Mesodermal cell (in vitro differentiated cells): ENCODE data around the gene BMAL1.
A peak's percentile ranks its signal among the peaks of the same experiment; 100 is the strongest.
"Not testable (repeated sequence)": the region's sequence is repeated elsewhere in the genome, so short reads cannot be mapped to it uniquely, and the experiment has no call there.

Experiments used
- H3K27ac ChIP-seq: 2 replicates; pipeline ENCODE4 v1.7.0; 2013; ENCODE audit warnings: mild to moderate bottlenecking, low read depth, low read length, moderate library complexity; ENCODE audit not compliant: severe bottlenecking
- H3K36me3 ChIP-seq: 2 replicates; pipeline ENCODE4 v1.7.1; 2013; ENCODE audit warnings: mild to moderate bottlenecking, low read length, moderate library complexity; ENCODE audit not compliant: control insufficient read depth, insufficient read depth
- H3K4me1 ChIP-seq: one replicate; pipeline ENCODE4 v1.7.1; 2013; ENCODE audit warnings: mild to moderate bottlenecking, low read length; ENCODE audit not compliant: insufficient read depth, control insufficient read depth, poor library complexity, severe bottlenecking
- H3K4me3 ChIP-seq: 2 replicates; pipeline ENCODE4 v1.7.0; 2013; ENCODE audit warnings: low read length, control low read depth, mild to moderate bottlenecking; ENCODE audit not compliant: insufficient read depth, poor library complexity, severe bottlenecking; ENCODE audit errors: extremely low read depth
- H3K9me3 ChIP-seq: 2 replicates; pipeline ENCODE4 v1.7.1; 2013; ENCODE audit warnings: mild to moderate bottlenecking, low read length, moderate library complexity; ENCODE audit not compliant: control insufficient read depth
- WGBS, 2 experiments: methylation state at CpG; one replicate each; pipeline ENCODE4 v1.1.5; 2013; ENCODE audit warnings: missing lambda C conversion rate in 2 of 2; ENCODE audit not compliant: insufficient coverage in 2 of 2; 5-methylcytosine and 5-hydroxymethylcytosine counted together

The BMAL1 gene

DNA sequence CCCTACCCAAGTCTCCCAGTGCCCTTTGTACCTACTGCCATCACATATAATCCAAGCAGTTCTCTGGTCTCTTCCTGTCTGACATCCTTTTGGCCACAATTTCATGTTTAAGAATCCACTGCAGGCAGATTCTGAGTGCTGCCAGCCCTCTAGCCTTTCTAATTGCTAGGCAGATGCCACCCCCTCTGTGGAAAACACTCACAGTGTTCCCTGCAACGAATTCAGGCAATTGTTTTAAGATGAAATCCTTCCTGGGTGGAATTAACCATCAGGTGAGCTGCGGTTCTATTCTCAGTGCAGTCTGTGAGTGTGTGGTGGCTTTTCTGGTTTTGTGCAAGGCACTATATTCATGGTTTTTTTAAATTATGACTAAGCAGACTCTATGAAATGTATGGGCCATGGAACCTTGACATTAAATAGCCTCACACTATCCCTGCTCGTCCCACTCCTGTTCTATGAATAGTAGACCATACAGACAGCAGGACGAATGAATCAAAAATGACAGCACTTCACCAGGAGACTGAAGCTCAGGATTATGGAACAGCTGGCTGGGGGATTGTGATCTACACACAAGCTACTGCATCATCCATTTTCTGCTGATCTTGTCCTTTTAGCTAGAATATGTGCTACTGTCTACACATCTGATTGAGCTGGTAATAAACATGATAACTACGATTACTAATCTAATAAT is 29.8 kb upstream of the BMAL1 start:
- H3K4me1 ChIP-seq = peaks cover 3% of the 10 kb centered on the region
- 80 to 95% methylated on average over 1 to 3 of the region's 5 CpGs for WGBS, 2 experiments
- no peak overlapping the region for H3K4me3 ChIP-seq
- H3K27ac ChIP-seq = no peak overlapping the region
- no peaks in the 10 kb centered on the region for H3K36me3 ChIP-seq
- H3K9me3 ChIP-seq = no peaks in the 10 kb centered on the region

DNA sequence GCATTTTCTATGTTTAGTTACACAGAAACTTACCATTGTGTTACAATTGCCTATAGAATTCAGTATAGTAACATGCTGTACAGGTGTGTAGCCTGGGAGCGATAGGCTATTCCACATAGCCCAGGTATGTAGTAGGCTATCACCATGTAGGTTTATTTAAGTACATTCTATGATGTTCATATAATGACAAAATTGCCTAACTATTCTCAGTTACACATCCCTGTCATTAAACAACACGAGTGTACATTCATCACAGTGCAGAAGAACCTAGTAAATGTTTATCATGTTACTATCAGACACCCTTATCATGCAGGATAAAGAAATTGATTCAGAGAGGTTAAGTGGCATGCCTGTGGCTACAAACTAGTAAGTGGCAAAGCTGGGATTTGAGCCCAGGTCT is 28.4 kb upstream of the BMAL1 start:
- no peak overlapping the region for H3K27ac ChIP-seq
- WGBS, 2 experiments = no CpG with 5 or more reads among the region's 2 CpGs
- no peaks in the 10 kb centered on the region for H3K36me3 ChIP-seq
- H3K4me3 ChIP-seq = no peak overlapping the region
- peaks cover 3% of the 10 kb centered on the region for H3K4me1 ChIP-seq
- no peaks in the 10 kb centered on the region for H3K9me3 ChIP-seq

DNA sequence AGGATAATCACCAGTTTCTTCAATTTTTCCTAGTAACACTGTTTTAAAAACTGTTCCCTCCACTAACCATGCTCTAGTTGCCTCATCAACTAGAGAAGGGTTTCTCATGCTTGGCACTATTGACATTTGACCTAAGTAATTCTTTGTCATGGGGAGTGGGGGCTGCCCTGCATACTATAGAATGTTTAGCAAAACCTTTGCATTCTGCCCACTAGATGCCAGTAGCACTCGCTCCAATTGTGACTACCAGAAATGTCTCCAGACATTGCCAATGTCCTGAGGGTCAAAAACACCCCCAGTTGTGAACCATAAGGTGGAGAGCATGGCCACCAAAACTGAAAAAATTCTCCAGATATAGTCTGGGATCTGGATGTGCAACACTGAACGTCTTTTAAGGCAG is 27.6 kb upstream of the BMAL1 start:
- H3K4me3 ChIP-seq = no peak overlapping the region
- 50 to 55% methylated on average over 2 of the region's 2 CpGs for WGBS, 2 experiments
- no peaks in the 10 kb centered on the region for H3K9me3 ChIP-seq
- H3K4me1 ChIP-seq = peaks cover 3% of the 10 kb centered on the region
- H3K27ac ChIP-seq = no peak overlapping the region
- H3K36me3 ChIP-seq = no peaks in the 10 kb centered on the region

DNA sequence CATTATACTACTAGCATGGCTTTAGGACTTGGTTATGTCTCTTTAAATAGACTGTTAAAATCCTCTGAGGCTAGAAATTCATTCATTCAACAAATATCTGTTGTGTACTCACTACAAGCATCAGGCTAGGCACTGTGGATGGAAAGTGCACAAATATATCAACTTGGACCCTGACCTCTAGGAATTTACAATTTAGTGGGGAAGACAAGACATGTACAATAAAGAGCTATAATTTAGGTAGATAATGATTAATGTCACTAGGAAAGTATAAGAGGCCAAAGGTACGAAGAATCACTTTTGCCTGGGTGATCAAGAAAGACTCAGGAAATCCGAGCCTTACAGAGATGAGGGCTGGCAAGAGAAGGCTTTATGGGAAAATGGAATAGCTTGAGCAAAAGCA is 25.6 kb upstream of the BMAL1 start:
- 80 to 94% methylated on average over 2 of the region's 2 CpGs for WGBS, 2 experiments

DNA sequence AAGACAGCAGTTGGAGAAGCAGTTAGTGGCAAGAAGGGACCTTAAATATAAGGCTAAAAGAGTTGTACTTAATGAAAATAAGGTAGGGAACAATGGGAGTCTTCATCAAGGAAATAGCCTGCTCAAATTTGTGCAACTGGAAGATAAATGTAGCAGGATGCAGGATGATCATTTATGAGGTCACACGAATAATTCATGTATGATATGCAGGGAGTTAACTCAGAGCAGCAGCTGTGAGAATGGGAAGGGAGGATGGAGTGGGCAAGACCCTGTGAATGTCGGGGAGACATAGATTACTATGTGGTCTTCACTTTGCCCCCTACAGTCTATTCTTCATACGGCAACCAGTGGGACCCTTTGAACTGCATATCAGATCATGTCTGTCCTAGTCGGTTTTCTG is 25.2 kb upstream of the BMAL1 start:
- Histone ChIP-seq H3K27ac (no peak overlapping the region), H3K4me1 (peaks cover 3% of the 10 kb centered on the region), H3K9me3 (no peaks in the 10 kb centered on the region), H3K4me3 (no peak overlapping the region), H3K36me3 (no peaks in the 10 kb centered on the region)
- WGBS, 2 experiments = 77 to 90% methylated on average over 1 to 2 of the region's 4 CpGs

More for the DNA sequence above, 25.6 kb upstream of the BMAL1 start:
- Histone ChIP-seq H3K9me3 (no peaks in the 10 kb centered on the region), H3K4me3 (no peak overlapping the region), H3K36me3 (no peaks in the 10 kb centered on the region), H3K27ac (no peak overlapping the region), H3K4me1 (peaks cover 3% of the 10 kb centered on the region)

DNA sequence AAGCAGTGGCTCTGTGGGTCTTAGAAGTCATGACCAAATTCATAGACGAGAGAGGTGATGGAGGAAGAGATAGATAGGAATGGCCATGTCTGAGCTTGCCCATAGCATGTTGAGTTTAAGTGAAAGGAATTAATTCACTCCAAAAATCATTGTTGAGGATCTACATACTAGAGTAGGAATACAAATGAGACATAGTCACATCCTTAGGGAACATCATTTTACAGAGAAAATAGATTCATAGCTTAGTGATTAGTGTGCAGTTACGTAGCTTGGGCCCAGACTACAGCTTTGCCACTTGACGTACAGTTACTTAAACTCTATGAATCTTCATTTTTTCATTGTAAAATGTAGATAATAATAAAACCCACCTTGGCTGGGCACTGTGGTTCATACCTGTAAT is 21.4 kb upstream of the BMAL1 start:
- Histone ChIP-seq H3K27ac (no peak overlapping the region), H3K36me3 (no peaks in the 10 kb centered on the region), H3K4me1 (peaks cover 21% of the 10 kb centered on the region), H3K9me3 (no peaks in the 10 kb centered on the region), H3K4me3 (no peak overlapping the region)
- 100% methylated on average over 1 of the region's 3 CpGs; no CpG with 5 or more reads in 1 of the 2 experiments for WGBS, 2 experiments

DNA sequence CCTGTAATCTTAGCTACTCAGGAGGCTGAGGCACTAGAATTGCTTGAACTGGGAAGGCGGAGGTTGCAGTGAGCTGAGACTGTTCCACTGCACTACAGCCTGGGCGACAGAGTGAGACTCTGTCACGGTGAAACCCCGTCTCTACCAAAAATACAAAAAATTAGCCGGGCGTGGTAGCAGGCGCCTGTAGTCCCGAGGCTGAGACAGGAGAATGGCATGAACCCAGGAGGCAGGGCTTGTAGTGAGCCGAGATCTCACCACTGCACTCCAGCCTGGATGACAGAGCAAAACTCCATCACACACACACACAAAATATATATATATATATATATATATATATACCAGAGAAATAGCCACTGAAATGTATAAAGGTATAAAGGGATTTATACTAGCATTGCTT is 19.5 kb upstream of the BMAL1 start:
- WGBS, 2 experiments = 82 to 85% methylated on average over 4 of the region's 9 CpGs
- H3K9me3 ChIP-seq, H3K36me3 ChIP-seq, H3K27ac ChIP-seq, H3K4me3 ChIP-seq: not testable (repeated sequence)
- H3K4me1 ChIP-seq = peaks cover 35% of the 10 kb centered on the region

DNA sequence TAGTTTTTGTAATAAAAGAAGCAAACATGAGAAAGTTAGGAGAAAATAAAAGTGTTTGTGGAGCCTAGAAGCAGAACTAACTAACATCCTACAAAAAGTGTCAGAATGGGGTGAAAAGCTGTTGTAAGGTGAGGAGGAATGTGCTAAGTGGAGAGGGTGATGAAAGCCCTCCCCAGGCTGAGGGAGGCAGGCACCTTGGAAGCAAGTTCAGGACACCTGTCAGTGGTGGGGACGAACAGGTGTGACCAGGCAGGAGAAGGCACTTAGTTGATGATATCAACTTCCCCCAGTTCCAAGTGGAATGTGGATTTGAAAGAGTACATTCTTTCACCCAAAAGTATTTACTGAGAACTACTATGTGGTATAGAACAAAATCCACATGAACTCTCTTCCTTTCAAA is 18.7 kb upstream of the BMAL1 start:
- Histone ChIP-seq H3K9me3 (no peaks in the 10 kb centered on the region), H3K27ac (no peak overlapping the region), H3K4me3 (no peak overlapping the region), H3K4me1 (peaks cover 37% of the 10 kb centered on the region), H3K36me3 (no peaks in the 10 kb centered on the region)
- 20% methylated on average over 1 of the region's 1 CpG; no CpG with 5 or more reads in 1 of the 2 experiments for WGBS, 2 experiments

DNA sequence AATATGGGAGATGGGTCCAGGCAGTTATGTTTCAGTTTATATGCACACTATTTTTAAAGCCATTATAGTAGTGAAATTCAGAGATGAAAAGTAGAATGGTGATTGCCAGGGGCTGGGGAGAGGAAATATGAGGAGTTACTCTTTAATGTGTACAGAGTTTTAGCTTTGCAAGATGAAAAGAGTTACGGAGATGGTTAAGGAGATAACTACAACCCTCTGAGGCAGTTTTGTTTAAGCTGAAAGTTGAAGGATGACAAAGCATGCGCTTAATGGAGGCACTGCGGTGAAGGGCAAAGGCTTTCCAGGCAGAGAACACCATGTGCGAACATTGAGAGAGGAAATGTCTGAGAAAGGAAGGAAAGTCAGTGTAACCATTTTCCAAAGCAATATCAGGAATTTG is 18.2 kb upstream of the BMAL1 start:
- no peaks in the 10 kb centered on the region for H3K9me3 ChIP-seq
- 89% methylated on average over 4 of the region's 4 CpGs for WGBS, 2 experiments
- no peaks in the 10 kb centered on the region for H3K36me3 ChIP-seq
- no peak overlapping the region for H3K4me3 ChIP-seq
- H3K27ac ChIP-seq = no peak overlapping the region
- peaks cover 39% of the 10 kb centered on the region for H3K4me1 ChIP-seq

DNA sequence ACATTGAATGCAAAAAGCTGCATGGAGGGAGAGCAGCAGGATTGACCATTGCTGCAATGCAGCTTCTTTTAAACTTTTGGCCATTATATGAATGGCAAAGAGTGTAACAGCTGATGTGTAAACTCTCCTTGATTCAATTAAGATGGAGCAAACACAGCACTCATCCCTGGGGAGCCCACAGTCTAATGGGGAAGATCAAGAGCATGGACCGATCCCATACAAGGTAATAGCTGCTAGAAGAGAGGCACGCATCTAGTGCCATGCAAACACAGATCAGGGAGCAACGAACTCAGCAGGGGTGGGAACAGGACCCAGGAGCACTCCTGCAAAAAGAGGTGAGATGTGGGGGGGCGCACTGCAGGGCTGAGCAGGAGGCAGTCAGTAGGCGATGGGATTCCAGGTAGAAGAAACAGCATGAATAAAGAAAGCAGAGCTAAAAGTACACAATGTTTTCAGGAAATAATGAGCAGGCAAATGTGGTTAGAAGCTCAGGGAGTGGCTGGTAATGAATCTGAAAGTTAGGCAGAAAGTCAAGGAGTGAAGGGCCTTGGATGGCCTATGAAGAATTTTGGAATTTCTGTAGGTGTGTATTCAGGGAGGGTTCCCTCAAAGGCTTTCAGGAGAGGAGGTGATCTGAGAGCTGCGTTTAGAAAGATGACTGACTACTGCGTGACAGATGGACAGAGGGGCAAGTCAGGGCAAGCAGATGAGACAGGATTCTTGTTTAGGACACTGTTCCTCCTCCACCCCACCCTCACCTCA is 17.2 kb upstream of the BMAL1 start:
- Histone ChIP-seq H3K4me1 (peaks cover 39% of the 10 kb centered on the region), H3K36me3 (no peaks in the 10 kb centered on the region), H3K27ac (peak overlapping the region; percentile 95), H3K4me3 (no peak overlapping the region), H3K9me3 (no peaks in the 10 kb centered on the region)
- 68 to 73% methylated on average over 5 to 6 of the region's 7 CpGs for WGBS, 2 experiments
